ENCODE data around the gene CEP135.

DNA sequence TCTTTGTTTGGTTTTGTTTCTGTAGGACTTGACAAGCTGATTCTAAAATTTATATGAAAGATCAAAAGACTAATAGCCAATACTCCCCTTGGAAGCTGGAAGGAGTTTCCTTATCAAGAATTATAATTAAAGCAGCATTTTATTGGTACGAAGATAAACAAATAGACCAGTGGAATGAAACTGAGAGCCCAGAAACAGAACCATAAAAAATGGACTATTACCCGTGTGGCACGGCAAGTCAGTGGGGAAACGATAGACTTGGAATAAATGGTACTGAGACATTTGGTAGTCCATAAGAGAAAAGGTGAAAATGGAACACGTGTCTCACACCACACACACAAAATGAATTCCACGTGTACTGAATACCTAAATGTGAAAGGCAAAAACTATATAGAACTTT is 42.4 kb upstream of the CEP135 start:
- TF ChIP-seq CTCF (IDR thresholded peaks at IDR 0.05) (no peak), EZH2 (IDR thresholded peaks at IDR 0.05; ENCODE audit: borderline replicate concordance, insufficient read depth, low read depth, low read length, poor library complexity, severe bottlenecking) (no peak)
